Stimulated activated CD8-positive, alpha-beta memory T cell treated with anti-CD3 and anti-CD28 coated beads, Interleukin-12 subunit alpha, Interleukin-12 subunit beta, amount 100 ng/mL, for 1 hour (primary cell): ENCODE measurements around the gene PLA2G4A.
"Not testable (repeated sequence)": the region's sequence is repeated elsewhere in the genome, so short reads cannot be mapped to it uniquely, and the experiment has no call there.

Source experiments
- DNase-seq: peaks from one replicate; pipeline ENCODE4 v3.0.0-alpha.2; 2020; ENCODE audit warnings: low read depth

The PLA2G4A gene

DNA sequence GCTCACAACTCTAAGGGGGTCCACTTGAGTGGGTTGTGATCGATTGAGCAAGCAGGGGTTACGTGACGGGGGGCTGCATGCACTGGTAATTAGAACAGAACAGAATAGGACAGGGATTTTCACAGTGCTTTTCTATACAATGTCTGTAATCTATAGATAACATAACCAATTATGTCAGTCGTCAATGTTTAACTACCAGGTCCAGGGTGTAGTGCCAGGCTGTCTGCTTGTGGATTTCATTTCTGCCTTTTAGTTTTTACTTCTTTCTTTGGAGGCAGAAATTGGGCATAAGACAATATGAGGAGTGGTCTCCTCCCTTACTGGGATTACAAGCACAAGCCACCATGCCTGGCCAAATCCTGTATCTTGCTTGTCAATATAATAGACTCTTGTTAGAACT, 94.1 kb downstream of the PLA2G4A start:
- not testable (repeated sequence) for DNase-seq

GRCh38 chr1:186923486-186923885, 94.7 kb downstream of the PLA2G4A start:
- no peak for DNase-seq

GRCh38 chr1:186925881-186926669, 97.3 kb downstream of the PLA2G4A start:
- DNase-seq: no peak

- no peak for DNase-seq
Measured at GRCh38 chr1:186927884-186928283, 99.1 kb downstream of the PLA2G4A start.

- DNase-seq: no peak
Measured at GRCh38 chr1:186930238-186930637, 101.5 kb downstream of the PLA2G4A start.

- no peak for DNase-seq
Measured at GRCh38 chr1:186937016-186937670, 108.4 kb downstream of the PLA2G4A start.

GRCh38 chr1:186943891-186944686, 115.3 kb downstream of the PLA2G4A start:
- DNase-seq: no peak

- no peak for DNase-seq
Measured at GRCh38 chr1:186945146-186945545, 116.4 kb downstream of the PLA2G4A start.

GRCh38 chr1:186948535-186948934, 119.8 kb downstream of the PLA2G4A start:
- no peak for DNase-seq

GRCh38 chr1:186949173-186949572, 120.4 kb downstream of the PLA2G4A start:
- no peak for DNase-seq

DNA sequence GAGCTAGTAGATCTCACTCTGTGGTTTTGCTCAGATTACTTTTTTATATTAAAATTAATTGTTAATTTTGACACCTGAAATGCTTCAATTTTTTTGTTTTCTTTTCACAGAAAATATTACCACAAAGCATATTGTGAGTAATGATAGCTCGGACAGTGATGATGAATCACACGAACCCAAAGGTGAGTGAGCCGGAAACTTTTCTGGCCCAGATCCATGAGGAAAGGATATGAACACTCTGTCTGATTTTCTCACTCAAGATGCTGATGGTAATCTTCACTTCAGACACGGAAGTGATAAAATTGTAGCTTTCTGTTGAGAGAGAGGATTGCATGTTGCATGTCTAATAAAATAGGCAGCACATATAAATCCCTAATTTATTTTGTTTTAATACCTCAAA, 121.8 kb downstream of the PLA2G4A start:
- DNase-seq: no peak

DNA sequence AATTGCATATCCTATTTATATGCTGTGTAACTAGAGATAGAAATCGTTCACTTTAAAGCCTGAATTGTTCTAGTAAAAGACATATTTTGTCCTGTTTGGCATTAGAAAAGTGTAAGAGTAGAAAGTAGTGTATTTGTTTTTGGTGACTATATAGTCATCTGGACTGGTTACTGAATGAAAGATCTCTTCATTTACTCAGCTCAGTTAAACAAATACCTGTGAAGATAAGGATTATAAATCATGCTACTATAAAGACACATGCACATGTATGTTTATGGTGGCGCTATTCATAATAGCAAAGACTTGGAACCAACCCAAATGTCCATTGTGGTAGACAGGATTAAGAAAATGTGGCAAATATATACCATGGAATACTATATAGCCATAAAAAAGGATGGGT, 125.1 kb downstream of the PLA2G4A start:
- no peak for DNase-seq

DNA sequence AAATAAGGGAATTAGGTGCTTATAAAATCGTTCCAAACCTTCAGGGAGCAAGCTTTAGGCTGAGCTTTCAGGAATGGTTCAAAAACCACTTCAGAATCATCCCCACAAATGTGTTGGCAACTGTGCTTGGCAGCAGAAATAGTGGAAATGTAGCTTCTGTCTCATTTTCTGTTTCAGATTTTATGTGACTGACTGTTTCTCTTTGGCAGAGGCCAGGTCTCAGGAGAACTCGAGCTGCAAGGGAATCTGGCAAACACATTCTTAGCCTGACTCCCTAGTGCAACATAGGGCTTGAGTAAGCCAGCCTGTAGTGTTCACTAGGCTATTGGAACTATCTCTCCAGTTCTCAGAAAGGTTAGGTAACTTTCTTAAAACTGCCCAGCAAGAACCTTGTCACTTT, 128.6 kb downstream of the PLA2G4A start:
- DNase-seq: no peak

DNA sequence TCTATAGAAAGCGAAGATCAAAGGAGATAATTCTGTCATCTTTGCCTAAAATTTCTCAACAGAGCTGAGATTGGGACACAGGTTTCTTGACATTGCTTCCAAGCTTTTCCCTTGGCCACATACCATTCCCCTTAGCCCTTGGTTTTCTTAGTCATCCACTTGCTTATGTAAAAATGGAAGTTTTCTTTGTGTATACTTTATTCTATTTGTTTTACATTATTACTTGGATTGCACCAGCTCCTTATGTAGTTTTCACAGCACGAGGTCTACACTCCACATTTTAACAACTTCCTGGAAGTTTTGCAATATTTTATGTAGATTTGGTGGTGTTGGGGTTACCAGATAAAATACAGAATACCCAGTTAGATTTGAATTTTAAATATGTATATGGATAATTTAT, 129.8 kb downstream of the PLA2G4A start:
- DNase-seq: no peak

- no peak for DNase-seq
Measured at GRCh38 chr1:186960861-186961260, 132.1 kb downstream of the PLA2G4A start.

GRCh38 chr1:186965847-186966246, 137.1 kb downstream of the PLA2G4A start:
- no peak for DNase-seq

- no peak for DNase-seq
Measured at GRCh38 chr1:186966456-186966855, 137.7 kb downstream of the PLA2G4A start.

GRCh38 chr1:186967656-186968394, 139.1 kb downstream of the PLA2G4A start:
- no peak for DNase-seq

GRCh38 chr1:186974774-186975181, 146.0 kb downstream of the PLA2G4A start:
- no peak for DNase-seq

- no peak for DNase-seq
Measured at GRCh38 chr1:186975220-186975619, 146.5 kb downstream of the PLA2G4A start.

DNA sequence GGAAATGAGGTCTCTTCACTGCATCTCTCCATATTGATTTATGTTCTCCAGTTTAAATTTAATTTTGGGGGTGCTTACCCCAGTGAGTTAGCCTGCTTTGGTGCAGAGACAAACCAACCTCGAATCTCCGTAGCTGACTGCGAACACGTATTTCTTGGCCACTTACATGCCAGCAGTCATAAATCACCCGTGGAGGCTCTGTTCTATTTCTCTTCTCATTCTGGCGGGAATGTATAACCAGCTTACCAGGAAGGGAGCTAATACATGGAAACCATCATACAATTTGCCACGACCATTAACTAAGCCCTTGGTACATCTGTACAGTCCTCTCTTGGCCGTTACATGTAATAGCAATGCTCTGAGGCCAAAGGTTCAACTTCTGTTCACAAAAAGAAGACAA, 148.0 kb downstream of the PLA2G4A start:
- no peak for DNase-seq
